ENCODE measurements around the gene WWOX. TPM values are rescaled to one million over a fixed set of nuclear protein-coding genes. Genes with fewer than 3 reads are reported as not detected.

WWOX gene
- total and polyA plus RNA-seq, 2 of the 8 experiments (the other 6 are each of a cell fraction or from before 2014, with no cell fraction given), result 5.4 to 16.7 TPM

GRCh38 chr16:79051313-79051712, 951.9 kb downstream of the WWOX start:
- FAIRE-seq (no peak), DNase-seq (ENCODE audit: low read depth in 1 of 2, low spot score in 2 of 2) (no peak)
- Histone ChIP-seq H3K4ac (replicated peaks; ENCODE audit: insufficient read length, low read depth, low read length) (no peak overlapping the region), H3K23ac (ENCODE audit: insufficient read length) (no peak overlapping the region), H3K27ac (ENCODE audit: low read depth, low read length) (no peak overlapping the region), H2BK12ac (ENCODE audit: low read depth, low read length) (no peak overlapping the region; the same call in 1 of the 2 replicates), H3K4me2 (ENCODE audit: insufficient read depth in 1 of 2, low read depth in 2 of 2, low read length in 2 of 2) (no peak overlapping the region), H2BK120ac (replicated peaks; ENCODE audit: low read depth, low read length) (no peak overlapping the region), H3K9ac (replicated peaks in 1 of 4; ENCODE audit: extremely low read depth in 1 of 4, low read depth in 3 of 4, low read length in 3 of 4) (no peak overlapping the region), H2AK5ac (ENCODE audit: low read depth, low read length) (no peak overlapping the region), H3K79me1 (ENCODE audit: low read depth, low read length) (no peaks in the 10 kb centered on the region), H2BK5ac (ENCODE audit: low read depth, low read length) (no peak overlapping the region), H4K8ac (ENCODE audit: extremely low read depth, insufficient read depth, low read length) (no peak overlapping the region), H4K20me1 (replicated peaks in 1 of 2; ENCODE audit: control insufficient read depth in 1 of 2, insufficient read depth in 2 of 2, low read length in 2 of 2) (no peaks in the 10 kb centered on the region), H3K18ac (ENCODE audit: extremely low read depth, low read length) (no peak overlapping the region), H3K4me1 (replicated peaks in 1 of 4; ENCODE audit: control insufficient read depth in 3 of 4, insufficient read depth in 4 of 4, low read length in 3 of 4) (peaks cover 0 to 12% (median 7%) of the 10 kb centered on the region in 4 experiments; a peak in 5 of 7 replicates), H2AFZ (ENCODE audit: low read length) (no peak overlapping the region), H3K79me2 (ENCODE audit: control insufficient read depth in 1 of 2, insufficient read depth in 2 of 2, low read length in 2 of 2) (no peaks in the 10 kb centered on the region), H3K36me3 (ENCODE audit: control insufficient read depth in 2 of 4, insufficient read depth in 4 of 4, low read length in 3 of 4) (no peaks in the 10 kb centered on the region), H3K9me3 (ENCODE audit: insufficient read depth in 2 of 2, low read depth in 1 of 2, low read length in 1 of 2) (no peaks in the 10 kb centered on the region), H2BK15ac (ENCODE audit: low read length) (no peak overlapping the region), H4K5ac (ENCODE audit: insufficient read length, low read depth, low read length) (no peak overlapping the region), H3K27me3 (replicated peaks in 1 of 4; ENCODE audit: control insufficient read depth in 3 of 4, extremely low read depth in 1 of 4, insufficient read depth in 3 of 4, low read length in 3 of 4) (no peaks in the 10 kb centered on the region; a peak in 1 of 7 replicates), H3K23me2 (ENCODE audit: low read depth, low read length) (no peaks in the 10 kb centered on the region), H3K14ac (ENCODE audit: insufficient read length) (no peak overlapping the region), H4K91ac (replicated peaks; ENCODE audit: insufficient read length, low read length) (no peak overlapping the region), H2BK20ac (ENCODE audit: low read length) (0 out of 2 replicates have a peak overlapping the region, but pooled peaks have one; percentile 26), H3K4me3 (ENCODE audit: extremely low read depth in 1 of 4, insufficient read depth in 2 of 4, low read depth in 3 of 4, low read length in 4 of 4) (no peak overlapping the region), H3K56ac (replicated peaks; ENCODE audit: insufficient read length, low read depth, low read length) (no peak overlapping the region)
- WGBS, 2 experiments (ENCODE audit: extremely low coverage in 1 of 2, insufficient coverage in 1 of 2, insufficient read length in 1 of 2, insufficient replicate concordance in 2 of 2, low coverage in 1 of 2, low lambda C conversion rate in 2 of 2, missing lambda C conversion rate in 1 of 2), result 94% methylated on average over 4 of the region's 4 CpGs; no CpG with 5 or more reads in 1 of the 2 experiments
- CTCF ChIA-PET (ENCODE audit: partially characterized antibody), result interaction anchor here (0.6 to 5.0 kb wide), 3 partner anchors 38 to 62 kb away, joined by 3 to 21 read pairs (median 4); no protein-coding TSS in a partner anchor
- POLR2A ChIA-PET (ENCODE audit: partially characterized antibody), result no interaction called here
- TF ChIP-seq POLR2A (IDR thresholded peaks at IDR 0.05; ENCODE audit: control extremely low read depth in 1 of 2, low read depth in 2 of 2, low read length in 2 of 2) (no peak), SP2 (IDR thresholded peaks at IDR 0.05; ENCODE audit: low read length) (no peak), EGR1 (IDR thresholded peaks at IDR 0.05; ENCODE audit: borderline replicate concordance, low read depth, low read length) (no peak), SUZ12 (IDR thresholded peaks at IDR 0.05; ENCODE audit: low read length) (no peak), JUND (IDR thresholded peaks at IDR 0.05; ENCODE audit: low read length) (no peak), RBBP5 (IDR thresholded peaks at IDR 0.05; ENCODE audit: borderline replicate concordance, low read depth, low read length) (no peak), BACH1 (IDR thresholded peaks at IDR 0.05; ENCODE audit: low read length) (no peak), KDM1A (IDR thresholded peaks at IDR 0.05; ENCODE audit: borderline replicate concordance, low read length) (no peak), EP300 (IDR thresholded peaks at IDR 0.05; ENCODE audit: borderline replicate concordance in 1 of 2, low read depth in 2 of 2, low read length in 2 of 2) (no peak), NANOG (IDR thresholded peaks at IDR 0.05; ENCODE audit: insufficient read depth, low read depth, low read length, poor library complexity, severe bottlenecking) (no peak), TCF12 (IDR thresholded peaks at IDR 0.05; ENCODE audit: low read depth, low read length) (no peak), KDM4A (IDR thresholded peaks at IDR 0.05; ENCODE audit: low read depth, low read length, severe bottlenecking) (no peak), SIN3A (conservative IDR thresholded peaks at IDR 0.05 in 1 of 2, IDR thresholded peaks at IDR 0.05 in 1 of 2; ENCODE audit: low read depth in 1 of 2, low read length in 2 of 2) (no peak)

Measured in H1 (cell line).